Effector memory CD8-positive, alpha-beta T cell (primary cell): ENCODE data around the gene PSPH.

Experiments
- ATAC-seq: fragments of 150-1000 bp; cut with Tn5 transposase; replicated peaks from 2 replicates; pipeline ENCODE4 v1.10.0; 2021; ENCODE audit warnings: mild to moderate bottlenecking, moderate library complexity
- DNase-seq, 3 experiments: peaks; one replicate each; pipeline ENCODE4 v3.0.0; 2021
- H3K27ac Mint-ChIP-seq, 2 donors: one replicate each; pipeline ENCODE4 v1.8.0; 2022; ENCODE audit warnings: mild to moderate bottlenecking in 2 of 2, mixed read lengths in 2 of 2, moderate library complexity in 2 of 2
- H3K27me3 Mint-ChIP-seq, 2 donors: one replicate each; pipeline ENCODE4 v1.8.0; 2022; ENCODE audit warnings: mixed read lengths in 2 of 2
- H3K36me3 Mint-ChIP-seq: one replicate; pipeline ENCODE4 v1.8.0; 2022; ENCODE audit warnings: mild to moderate bottlenecking, moderate library complexity, mixed read lengths; ENCODE audit not compliant: insufficient read depth
- H3K4me1 Mint-ChIP-seq, 2 donors: one replicate each; pipeline ENCODE4 v1.8.0; 2022; ENCODE audit warnings: low read depth in 2 of 2, mixed read lengths in 2 of 2
- H3K4me3 Mint-ChIP-seq, 2 donors: one replicate each; pipeline ENCODE4 v1.8.0; 2022; ENCODE audit warnings: mild to moderate bottlenecking in 2 of 2, mixed read lengths in 2 of 2, moderate library complexity in 2 of 2
- H3K9me3 Mint-ChIP-seq, 2 donors: one replicate each; pipeline ENCODE4 v1.8.0; 2022; ENCODE audit warnings: mixed read lengths in 2 of 2

PSPH gene

GRCh38 chr7:56009695-56010094 is 41.5 kb downstream of the PSPH start:
- ATAC-seq = no peak
- Mint-ChIP-seq H3K4me3 (no peak overlapping the region), H3K36me3 (no peaks in the 10 kb centered on the region), H3K9me3 (no peaks in the 10 kb centered on the region), H3K27ac (no peak overlapping the region), H3K4me1 (no peaks in the 10 kb centered on the region), H3K27me3 (no peaks in the 10 kb centered on the region)
- DNase-seq = no peak

GRCh38 chr7:56007891-56008290 is 43.4 kb downstream of the PSPH start:
- no peak for ATAC-seq
- Mint-ChIP-seq H3K9me3 (no peaks in the 10 kb centered on the region), H3K4me3 (no peak overlapping the region)

GRCh38 chr7:56007167-56007652 is 44.0 kb downstream of the PSPH start:
- no peak overlapping the region for H3K4me3 Mint-ChIP-seq
- no peak for ATAC-seq

More at GRCh38 chr7:56007891-56008290, 43.4 kb downstream of the PSPH start:
- no peak for DNase-seq
- Mint-ChIP-seq H3K27me3 (no peaks in the 10 kb centered on the region), H3K36me3 (peaks cover 3% of the 10 kb centered on the region), H3K4me1 (no peaks in the 10 kb centered on the region), H3K27ac (no peak overlapping the region)

GRCh38 chr7:56003749-56004148 is 47.5 kb downstream of the PSPH start:
- Mint-ChIP-seq H3K9me3 (no peaks in the 10 kb centered on the region), H3K27ac (no peak overlapping the region), H3K27me3 (no peaks in the 10 kb centered on the region), H3K4me3 (no peak overlapping the region), H3K4me1 (no peaks in the 10 kb centered on the region), H3K36me3 (peaks cover 10% of the 10 kb centered on the region)
- DNase-seq (no peak), ATAC-seq (no peak)

More at GRCh38 chr7:56007167-56007652, 44.0 kb downstream of the PSPH start:
- Mint-ChIP-seq H3K9me3 (no peaks in the 10 kb centered on the region), H3K36me3 (peaks cover 3% of the 10 kb centered on the region), H3K27ac (no peak overlapping the region), H3K27me3 (no peaks in the 10 kb centered on the region), H3K4me1 (no peaks in the 10 kb centered on the region)
- DNase-seq = no peak

GRCh38 chr7:55996856-55997500 is 54.3 kb downstream of the PSPH start:
- Mint-ChIP-seq H3K4me1 (no peaks in the 10 kb centered on the region), H3K4me3 (no peak overlapping the region), H3K36me3 (peaks cover 31% of the 10 kb centered on the region), H3K27ac (no peak overlapping the region), H3K9me3 (no peaks in the 10 kb centered on the region), H3K27me3 (no peaks in the 10 kb centered on the region)
- DNase-seq (no peak), ATAC-seq (no peak)

- no peak for DNase-seq
- Mint-ChIP-seq H3K4me1 (peaks cover 0 to 2% of the 10 kb centered on the region in 2 donors), H3K4me3 (no peak overlapping the region), H3K36me3 (peaks cover 53% of the 10 kb centered on the region), H3K27me3 (no peaks in the 10 kb centered on the region), H3K27ac (peak overlapping the region in 1 of 2 donors; percentile 52), H3K9me3 (no peaks in the 10 kb centered on the region)
- ATAC-seq = no peak
Measured at GRCh38 chr7:55992346-55992745, 58.9 kb downstream of the PSPH start.

GRCh38 chr7:55983537-55983936 is 67.7 kb downstream of the PSPH start:
- Mint-ChIP-seq H3K4me1 (no peaks in the 10 kb centered on the region), H3K9me3 (no peaks in the 10 kb centered on the region), H3K36me3 (peaks cover 76% of the 10 kb centered on the region), H3K27me3 (no peaks in the 10 kb centered on the region), H3K27ac (no peak overlapping the region), H3K4me3 (no peak overlapping the region)
- ATAC-seq (no peak), DNase-seq (no peak)

- no peak for DNase-seq
- H3K27ac Mint-ChIP-seq = no peak overlapping the region
Measured at GRCh38 chr7:55980266-55980665, 71.0 kb downstream of the PSPH start.

GRCh38 chr7:55977831-55978230 is 73.4 kb downstream of the PSPH start:
- H3K27me3 Mint-ChIP-seq = no peaks in the 10 kb centered on the region
- no peaks in the 10 kb centered on the region for H3K9me3 Mint-ChIP-seq
- H3K27ac Mint-ChIP-seq = no peak overlapping the region
- H3K36me3 Mint-ChIP-seq = peaks cover 34% of the 10 kb centered on the region
- H3K4me3 Mint-ChIP-seq = no peak overlapping the region
- ATAC-seq (no peak), DNase-seq (no peak)
- peaks cover 5 to 17% of the 10 kb centered on the region in 2 donors for H3K4me1 Mint-ChIP-seq

More at GRCh38 chr7:55980266-55980665, 71.0 kb downstream of the PSPH start:
- no peak overlapping the region for H3K4me3 Mint-ChIP-seq
- H3K9me3 Mint-ChIP-seq = no peaks in the 10 kb centered on the region
- H3K4me1 Mint-ChIP-seq = peaks cover 2 to 6% of the 10 kb centered on the region in 2 donors
- no peak for ATAC-seq
- H3K36me3 Mint-ChIP-seq = peaks cover 57% of the 10 kb centered on the region
- H3K27me3 Mint-ChIP-seq = no peaks in the 10 kb centered on the region

- DNase-seq (no peak), ATAC-seq (no peak)
- Mint-ChIP-seq H3K9me3 (no peaks in the 10 kb centered on the region), H3K4me3 (no peak overlapping the region), H3K27ac (no peak overlapping the region), H3K4me1 (peaks cover 9 to 21% of the 10 kb centered on the region in 2 donors), H3K36me3 (peaks cover 26% of the 10 kb centered on the region), H3K27me3 (no peaks in the 10 kb centered on the region)
Measured at GRCh38 chr7:55975988-55976633, 75.1 kb downstream of the PSPH start.

GRCh38 chr7:55973747-55974250 is 77.4 kb downstream of the PSPH start:
- Mint-ChIP-seq H3K27me3 (no peaks in the 10 kb centered on the region), H3K9me3 (no peaks in the 10 kb centered on the region), H3K36me3 (peaks cover 25% of the 10 kb centered on the region), H3K27ac (no peak overlapping the region), H3K4me3 (no peak overlapping the region), H3K4me1 (peaks cover 20 to 39% of the 10 kb centered on the region in 2 donors)
- DNase-seq (no peak), ATAC-seq (no peak)

GRCh38 chr7:55970978-55971377 is 80.3 kb downstream of the PSPH start:
- H3K27ac Mint-ChIP-seq = peak overlapping the region; percentile 61 to 79
- H3K36me3 Mint-ChIP-seq = peaks cover 19% of the 10 kb centered on the region
- H3K9me3 Mint-ChIP-seq = no peaks in the 10 kb centered on the region
- ATAC-seq = no peak
- no peaks in the 10 kb centered on the region for H3K27me3 Mint-ChIP-seq
- H3K4me3 Mint-ChIP-seq = no peak overlapping the region
- peaks cover 21 to 52% of the 10 kb centered on the region in 2 donors for H3K4me1 Mint-ChIP-seq
- no peak for DNase-seq

- peaks cover 25 to 51% of the 10 kb centered on the region in 2 donors for H3K4me1 Mint-ChIP-seq
Measured at GRCh38 chr7:55970561-55970960, 80.7 kb downstream of the PSPH start.

GRCh38 chr7:55969391-55969790 is 81.9 kb downstream of the PSPH start:
- DNase-seq (no peak), ATAC-seq (no peak)
- Mint-ChIP-seq H3K4me1 (peaks cover 27 to 40% of the 10 kb centered on the region in 2 donors), H3K27ac (peak overlapping the region in 1 of 2 donors; percentile 68), H3K4me3 (no peak overlapping the region), H3K27me3 (no peaks in the 10 kb centered on the region), H3K36me3 (peaks cover 19% of the 10 kb centered on the region), H3K9me3 (no peaks in the 10 kb centered on the region)

More at GRCh38 chr7:55970561-55970960, 80.7 kb downstream of the PSPH start:
- H3K36me3 Mint-ChIP-seq = peaks cover 19% of the 10 kb centered on the region
- no peak for DNase-seq
- no peaks in the 10 kb centered on the region for H3K9me3 Mint-ChIP-seq
- no peaks in the 10 kb centered on the region for H3K27me3 Mint-ChIP-seq
- peak overlapping the region; percentile 61 to 79 for H3K27ac Mint-ChIP-seq
- H3K4me3 Mint-ChIP-seq = no peak overlapping the region
- no peak for ATAC-seq
